Suppressor macrophage treated with lipopolysaccharide for 4 hours (primary cell): ENCODE results near the gene ADRM1.

Source experiments
- DNase-seq: peaks from one replicate; pipeline ENCODE4 v3.0.0-alpha.2; 2020

ADRM1 gene

GRCh38 chr20:62299666-62300236 lies 3.0 kb upstream of the ADRM1 start:
- no peak for DNase-seq

GRCh38 chr20:62300319-62300718 lies 2.5 kb upstream of the ADRM1 start:
- DNase-seq: no peak

- no peak for DNase-seq
Observed at GRCh38 chr20:62301111-62301668, 1.6 kb upstream of the ADRM1 start.

GRCh38 chr20:62301773-62302340 lies 940 bp upstream of the ADRM1 start:
- DNase-seq: peak; percentile 97

- DNase-seq: no peak
Observed at GRCh38 chr20:62303062-62303339, 204 bp downstream of the ADRM1 start.

- peak; percentile 34 for DNase-seq
Observed at GRCh38 chr20:62303340-62304226, 786 bp downstream of the ADRM1 start.

GRCh38 chr20:62304331-62305148 lies 1.7 kb downstream of the ADRM1 start:
- no peak for DNase-seq

GRCh38 chr20:62305149-62305764 lies 2.5 kb downstream of the ADRM1 start:
- DNase-seq: no peak

- DNase-seq: no peak
Observed at GRCh38 chr20:62305765-62306413, 3.1 kb downstream of the ADRM1 start.

- DNase-seq: no peak
Observed at GRCh38 chr20:62306414-62307187, 3.8 kb downstream of the ADRM1 start.

GRCh38 chr20:62307226-62308101 lies 4.7 kb downstream of the ADRM1 start:
- DNase-seq: no peak

- DNase-seq: no peak
Observed at GRCh38 chr20:62308102-62308822, 5.5 kb downstream of the ADRM1 start.

GRCh38 chr20:62309198-62309944 lies 6.6 kb downstream of the ADRM1 start:
- DNase-seq: no peak

- DNase-seq: no peak
Observed at GRCh38 chr20:62309947-62310756, 7.4 kb downstream of the ADRM1 start.

- DNase-seq: no peak
Observed at GRCh38 chr20:62310757-62311121, 7.9 kb downstream of the ADRM1 start.

- no peak for DNase-seq
Observed at GRCh38 chr20:62311150-62311549, 8.4 kb downstream of the ADRM1 start.

- DNase-seq: no peak
Observed at GRCh38 chr20:62311832-62312661, 9.2 kb downstream of the ADRM1 start.
